ENCODE results near the gene PPP3R2. TPM values are rescaled to one million over a fixed set of nuclear protein-coding genes. Genes with fewer than 3 reads are reported as not detected.

PPP3R2 gene
- total RNA-seq, 1 experiment from 2014 or later = not detected

- Mint-ChIP-seq H3K9me3 (no peaks in the 10 kb centered on the region; a peak in 1 of 5 replicates), H3K4me3 (no peak overlapping the region), H3K4me1 (no peaks in the 10 kb centered on the region), H3K36me3 (ENCODE audit: insufficient read depth in 1 of 3, low read depth in 3 of 3) (no peaks in the 10 kb centered on the region), H3K27me3 (ENCODE audit: low read depth) (no peaks in the 10 kb centered on the region), H3K27ac (no peak overlapping the region)
- no peak overlapping the region for H3T11ph ChIP-seq (ENCODE audit: low read length)
- no peak overlapping the region for H3K9ac ChIP-seq (ENCODE audit: extremely low read depth, insufficient read length, low read length)
- H4K8ac ChIP-seq (replicated peaks; ENCODE audit: insufficient read length, low read depth, low read length) = no peak overlapping the region
- no peaks in the 10 kb centered on the region for H3K79me1 ChIP-seq (ENCODE audit: insufficient read depth, low read depth, low read length, poor library complexity, severe bottlenecking)
- no peak for TF ChIP-seq CTCF (conservative IDR thresholded peaks at IDR 0.05)
- no peak overlapping the region for H3K4me2 ChIP-seq (ENCODE audit: insufficient read depth, insufficient read length, low read length)
- H2BK20ac ChIP-seq (ENCODE audit: low read depth, low read length, poor library complexity, severe bottlenecking) = no peak overlapping the region
- H3K56ac ChIP-seq (ENCODE audit: insufficient read length, low read depth, low read length) = no peak overlapping the region
- no peak overlapping the region for H3K18ac ChIP-seq (ENCODE audit: insufficient read length, low read depth, low read length)
- WGBS (ENCODE audit: extremely low coverage, insufficient read length, low lambda C conversion rate) = no CpG with 5 or more reads among the region's 1 CpG
- no peak for DNase-seq
- H2AK5ac ChIP-seq (ENCODE audit: insufficient read length, low read length) = no peak overlapping the region
- no peaks in the 10 kb centered on the region for H3K23me2 ChIP-seq (ENCODE audit: insufficient read length, low read depth, low read length, poor library complexity, severe bottlenecking)
- no peak overlapping the region for H2BK15ac ChIP-seq (ENCODE audit: low read depth, low read length)
- H4K20me1 ChIP-seq (ENCODE audit: control insufficient read depth, insufficient read depth, insufficient read length) = no peaks in the 10 kb centered on the region
- H2BK5ac ChIP-seq (ENCODE audit: insufficient read length, low read length) = no peak overlapping the region
- no peak overlapping the region for H2BK12ac ChIP-seq (ENCODE audit: insufficient read length, low read depth, low read length)
- H3K27ac ChIP-seq (ENCODE audit: insufficient read length, low read depth, low read length) = no peak overlapping the region
- no peak overlapping the region for H3K4ac ChIP-seq (ENCODE audit: low read depth, low read length)
- no peak overlapping the region for H3K23ac ChIP-seq (ENCODE audit: insufficient read length, low read depth, low read length)
- no peaks in the 10 kb centered on the region for H3K27me3 ChIP-seq (ENCODE audit: insufficient read depth, low read length)
- H3K79me2 ChIP-seq (ENCODE audit: insufficient read depth, low read length) = no peaks in the 10 kb centered on the region
- no peaks in the 10 kb centered on the region for H3K9me3 ChIP-seq (ENCODE audit: control insufficient read depth, low read depth, low read length)
- no peak overlapping the region for H2BK120ac ChIP-seq (ENCODE audit: low read depth, low read length, poor library complexity, severe bottlenecking)
- H4K91ac ChIP-seq (ENCODE audit: insufficient read length, low read depth, low read length) = no peak overlapping the region
- H3K14ac ChIP-seq (ENCODE audit: insufficient read depth, low read length) = no peak overlapping the region
- no peak overlapping the region for H2AFZ ChIP-seq (ENCODE audit: low read length)
- no peak overlapping the region for H4K5ac ChIP-seq (ENCODE audit: insufficient read length, low read depth, low read length)
- H3K4me1 ChIP-seq (ENCODE audit: insufficient read depth, low read length) = 0 out of 2 replicates have a peak, but pooled peaks cover 1% of the 10 kb centered on the region
Observed at GRCh38 chr9:101626295-101626694, 31.5 kb upstream of the PPP3R2 start.

Data from H9 (cell line).